SK-N-SH (cell line): ENCODE results near the gene PRKCB. TPM values are rescaled to one million over a fixed set of nuclear protein-coding genes. Genes with fewer than 3 reads are reported as not detected.

Experiments
- CTCF ChIA-PET: fragments of 300-600, 350-600 bp; formaldehyde crosslinking; extraction: SDS; loops from one replicate; lab custom pipeline; 2021; lab: Yijun Ruan, JAX
- POLR2A ChIA-PET: fragments of 350-600 bp; sonication (Branson Sonifier 250); formaldehyde crosslinking; extraction: SDS; loops from one replicate; lab custom pipeline; 2020; ENCODE audit warnings: antibody characterized with exemption, inconsistent platforms; lab: Yijun Ruan, JAX
- DNase-seq: peaks from one replicate; pipeline ENCODE4 v3.0.0; 2012
- H2AFZ ChIP-seq: fragments of 200-600 bp; sonication (generic); 2 replicates; pipeline ENCODE4 v1.8.1; 2016; ENCODE audit warnings: antibody characterized with exemption, mild to moderate bottlenecking, low read depth
- H3F3A ChIP-seq: fragments of 200-600 bp; sonication (generic); replicated peaks from 2 replicates; pipeline ENCODE3; 2016; ENCODE audit warnings: antibody characterized with exemption, mild to moderate bottlenecking; ENCODE audit not compliant: insufficient read depth
- H3K27ac ChIP-seq, 2 experiments: fragments of 200-500 bp in 1 of 2; fragments of 200-600 bp in 1 of 2; sonication (Bioruptor generic) in 1 of 2; sonication (generic), shearing (Covaris generic) in 1 of 2; 2 replicates each; pipeline versions ENCODE4 v1.5.1 to v1.6.1; 2014 to 2016; ENCODE audit warnings: low read depth in 2 of 2, inconsistent platforms in 1 of 2, low read length in 1 of 2, mild to moderate bottlenecking in 1 of 2, mixed read lengths in 1 of 2
- H3K27me3 ChIP-seq: fragments of 200-600 bp; sonication (generic), shearing (Covaris generic); 2 replicates; pipeline ENCODE4 v1.6.1; 2016; ENCODE audit warnings: mixed run types; ENCODE audit not compliant: insufficient read depth
- H3K36me3 ChIP-seq, 2 experiments: fragments of 200-500 bp in 1 of 2; fragments of 200-600 bp in 1 of 2; sonication (Bioruptor generic) in 1 of 2; sonication (generic) in 1 of 2; replicated peaks in 1 of 2; 2 replicates each; pipeline versions ENCODE3 to v1.5.1; 2014 to 2016; ENCODE audit warnings: low read length in 1 of 2, mild to moderate bottlenecking in 1 of 2; ENCODE audit not compliant: insufficient read depth in 2 of 2, control insufficient read depth in 1 of 2
- H3K4me1 ChIP-seq, 2 experiments: fragments of 200-500 bp in 1 of 2; fragments of 200-600 bp in 1 of 2; sonication (Bioruptor generic) in 1 of 2; sonication (generic), shearing (Covaris generic) in 1 of 2; 2 replicates each; pipeline versions ENCODE4 v1.5.1 to v1.6.1; 2014 to 2016; ENCODE audit warnings: low read depth in 1 of 2, low read length in 1 of 2, mixed run types in 1 of 2; ENCODE audit not compliant: insufficient read depth in 2 of 2, control insufficient read depth in 1 of 2
- H3K4me2 ChIP-seq: fragments of 200-600 bp; sonication (generic), shearing (Covaris generic); 2 replicates; pipeline ENCODE4 v1.6.1; 2017; ENCODE audit warnings: mixed run types
- H3K4me3 ChIP-seq, 2 experiments: fragments of 200-500 bp in 1 of 2; fragments of 200-600 bp in 1 of 2; sonication (Bioruptor generic) in 1 of 2; sonication (generic), shearing (Covaris generic) in 1 of 2; 2 replicates each; pipeline versions ENCODE4 v1.5.1 to v1.8.1; 2014 to 2016; ENCODE audit warnings: low read depth in 2 of 2, inconsistent platforms in 1 of 2, low read length in 1 of 2, mild to moderate bottlenecking in 1 of 2, mixed read lengths in 1 of 2, moderate library complexity in 1 of 2
- H3K79me2 ChIP-seq: fragments of 200-600 bp; sonication (generic); 2 replicates; pipeline ENCODE4 v1.8.1; 2017; ENCODE audit warnings: mild to moderate bottlenecking; ENCODE audit not compliant: insufficient read depth
- H3K9ac ChIP-seq: fragments of 200-600 bp; sonication (generic); 2 replicates; pipeline ENCODE4 v1.6.1; 2017; ENCODE audit warnings: mixed run types
- H3K9me2 ChIP-seq: fragments of 200-600 bp; sonication (generic); 2 replicates; pipeline ENCODE4 v1.6.1; 2017; ENCODE audit warnings: mixed run types
- H3K9me3 ChIP-seq: fragments of 200-600 bp; sonication (generic); 2 replicates; pipeline ENCODE4 v1.6.1; 2017; ENCODE audit warnings: mixed run types, mild to moderate bottlenecking, moderate library complexity
- H4K20me1 ChIP-seq: fragments of 200-600 bp; sonication (generic); 2 replicates; pipeline ENCODE4 v1.6.1; 2017; ENCODE audit warnings: mild to moderate bottlenecking, mixed run types; ENCODE audit not compliant: insufficient read depth
- CHD2 ChIP-seq: fragments of 150-350 bp; IDR thresholded peaks from 2 replicates; pipeline ENCODE4 v1.6.1; 2018; ENCODE audit warnings: low read length; ENCODE audit not compliant: partially characterized antibody
- EP300 ChIP-seq, 2 experiments: IDR thresholded peaks; 2 replicates each; pipeline versions ENCODE4 v1.4.0 to v1.6.1; 2012; ENCODE audit warnings: borderline replicate concordance in 1 of 2, low read depth in 1 of 2, low read length in 1 of 2
- FOXJ3 ChIP-seq: sonication (generic); formaldehyde crosslinking; IDR thresholded peaks from 2 replicates; pipeline ENCODE4 v1.5.1; 2020; ENCODE audit warnings: mild to moderate bottlenecking, missing genetic modification reagents
- GATA2 ChIP-seq: sonication (generic); formaldehyde crosslinking; IDR thresholded peaks from 2 replicates; pipeline ENCODE4 v1.5.0; 2020; ENCODE audit warnings: mild to moderate bottlenecking, missing genetic modification reagents
- RAD21 ChIP-seq: IDR thresholded peaks from 2 replicates; pipeline ENCODE4 v1.6.1; 2012; ENCODE audit warnings: mild to moderate bottlenecking, low read length
- RCOR1 ChIP-seq: fragments of 150-350 bp; IDR thresholded peaks from 2 replicates; pipeline ENCODE4 v1.6.1; 2017; ENCODE audit warnings: antibody characterized with exemption, low read length
- RFX5 ChIP-seq: IDR thresholded peaks from 2 replicates; pipeline ENCODE4 v1.6.1; 2012; ENCODE audit warnings: mild to moderate bottlenecking, improper control_type of control experiment, low read length
- SIN3A ChIP-seq: IDR thresholded peaks from 2 replicates; pipeline ENCODE4 v1.6.1; 2012; ENCODE audit warnings: low read depth, mild to moderate bottlenecking, low read length, moderate library complexity, borderline replicate concordance
- SMC3 ChIP-seq: IDR thresholded peaks from 2 replicates; pipeline ENCODE4 v1.6.1; 2012; ENCODE audit warnings: low read depth, low read length, improper control_type of control experiment
- TAF1 ChIP-seq: IDR thresholded peaks from 2 replicates; pipeline ENCODE4 v1.6.1; 2012; ENCODE audit warnings: low read depth, mild to moderate bottlenecking, low read length, moderate library complexity, borderline replicate concordance
- TCF12 ChIP-seq: IDR thresholded peaks from 2 replicates; pipeline ENCODE4 v1.4.0; 2012
- WGBS: methylation state at CpG from one replicate; pipeline ENCODE4 v1.1.6; 2017; ENCODE audit warnings: low lambda C conversion rate; 5-methylcytosine and 5-hydroxymethylcytosine counted together
- polyA plus RNA-seq, 3 experiments: library from polyadenylated mRNA; depleted of rRNA; stranded (reverse); fragments of >200 nt; gene quantifications; 2 replicates each; pipeline ENCODE4 v1.2.3, GENCODE V29; 2012
- TF ChIP-seq, protein P1 (sequence below): fragments of 200-600 bp; sonication (generic); IDR thresholded peaks from 2 replicates; pipeline ENCODE4 v1.6.1; 2017; ENCODE audit warnings: antibody characterized with exemption, mild to moderate bottlenecking, moderate library complexity

PRKCB gene
- polyA plus RNA-seq, 1 of the 3 experiments (the other 2 are of a cell fraction), result 0.12 TPM

DNA sequence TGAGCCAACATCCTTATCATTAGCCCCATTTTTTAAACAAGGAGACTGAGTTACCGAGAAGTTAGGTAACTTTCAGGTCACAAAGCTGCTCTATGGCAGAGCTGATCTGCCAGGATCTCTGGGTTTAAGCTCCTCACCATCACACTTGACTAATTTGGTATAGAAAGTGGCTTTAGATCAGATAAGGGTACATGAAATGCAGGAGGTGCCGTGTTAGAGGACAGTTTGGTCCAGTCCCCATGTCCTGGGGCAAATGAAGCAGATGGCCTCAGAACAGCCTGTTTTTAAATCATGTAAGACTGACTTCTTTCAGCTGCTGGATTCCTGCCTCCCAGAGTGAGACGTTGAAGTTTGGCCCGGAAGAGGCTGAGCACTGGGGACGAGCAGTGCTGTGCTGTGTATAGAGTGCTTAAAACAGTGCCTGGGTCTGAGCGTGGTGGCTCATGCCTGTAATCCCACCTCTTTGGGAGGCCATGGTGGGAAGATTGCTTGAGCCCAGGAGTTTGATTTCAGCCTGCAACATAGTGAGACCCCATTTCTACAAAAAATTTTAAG lies 233.3 kb downstream of the PRKCB start:
- no peak overlapping the region for H3K9ac ChIP-seq
- H3F3A ChIP-seq, result no peaks in the 10 kb centered on the region
- 8% methylated on average over 6 of the region's 6 CpGs for WGBS
- no peaks in the 10 kb centered on the region for H3K9me2 ChIP-seq
- no peak overlapping the region for H3K4me2 ChIP-seq
- H3K4me3 ChIP-seq, result no peak overlapping the region
- no peaks in the 10 kb centered on the region for H3K27me3 ChIP-seq
- CTCF ChIA-PET, result interaction anchor here (0.6 to 4.5 kb wide), 5 partner anchors 24 to 637 kb away, joined by 3 to 70 read pairs (median 5); no protein-coding TSS in a partner anchor
- H3K36me3 ChIP-seq, result no peaks in the 10 kb centered on the region
- H2AFZ ChIP-seq, result no peak overlapping the region
- H3K9me3 ChIP-seq, result no peaks in the 10 kb centered on the region
- H3K27ac ChIP-seq, result 0 out of 4 replicates have a peak overlapping the region, but pooled peaks of 1 of the 2 experiments have one; percentile 9
- no peaks in the 10 kb centered on the region for H3K79me2 ChIP-seq
- no peaks in the 10 kb centered on the region for H4K20me1 ChIP-seq
- H3K4me1 ChIP-seq, result peaks cover 0 to 4% of the 10 kb centered on the region in 2 experiments; a peak in 1 of 4 replicates
- POLR2A ChIA-PET, result no interaction called here
- peak; percentile 56 for DNase-seq
- TF ChIP-seq RFX5 (no peak), TAF1 (no peak), RCOR1 (peak; percentile 59; the same call in 1 of the 2 replicates), RAD21 (no peak), CHD2 (peak; percentile 41), GATA2 (peak; percentile 88), EP300 (IDR thresholded peaks at IDR 0.05; ENCODE audit: borderline replicate concordance in 1 of 2, low read depth in 1 of 2, low read length in 1 of 2) (peak in 1 of 2 experiments; percentile 64; a peak in 1 of 4 replicates), FOXJ3 (CRISPR knock-in tag) (peak; percentile 16; the same call in 1 of the 2 replicates), SIN3A (no peak)
- TF ChIP-seq, protein P1, sequence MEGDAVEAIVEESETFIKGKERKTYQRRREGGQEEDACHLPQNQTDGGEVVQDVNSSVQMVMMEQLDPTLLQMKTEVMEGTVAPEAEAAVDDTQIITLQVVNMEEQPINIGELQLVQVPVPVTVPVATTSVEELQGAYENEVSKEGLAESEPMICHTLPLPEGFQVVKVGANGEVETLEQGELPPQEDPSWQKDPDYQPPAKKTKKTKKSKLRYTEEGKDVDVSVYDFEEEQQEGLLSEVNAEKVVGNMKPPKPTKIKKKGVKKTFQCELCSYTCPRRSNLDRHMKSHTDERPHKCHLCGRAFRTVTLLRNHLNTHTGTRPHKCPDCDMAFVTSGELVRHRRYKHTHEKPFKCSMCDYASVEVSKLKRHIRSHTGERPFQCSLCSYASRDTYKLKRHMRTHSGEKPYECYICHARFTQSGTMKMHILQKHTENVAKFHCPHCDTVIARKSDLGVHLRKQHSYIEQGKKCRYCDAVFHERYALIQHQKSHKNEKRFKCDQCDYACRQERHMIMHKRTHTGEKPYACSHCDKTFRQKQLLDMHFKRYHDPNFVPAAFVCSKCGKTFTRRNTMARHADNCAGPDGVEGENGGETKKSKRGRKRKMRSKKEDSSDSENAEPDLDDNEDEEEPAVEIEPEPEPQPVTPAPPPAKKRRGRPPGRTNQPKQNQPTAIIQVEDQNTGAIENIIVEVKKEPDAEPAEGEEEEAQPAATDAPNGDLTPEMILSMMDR, result no peak
- TF ChIP-seq, all 33 proteins: peak for 5

GRCh38 chr16:24070851-24071250 lies 235.1 kb downstream of the PRKCB start:
- POLR2A ChIA-PET, result no interaction called here
- CTCF ChIA-PET, result interaction anchor here (0.7 to 4.5 kb wide), 33 partner anchors 9 to 446 kb away, joined by 3 to 70 read pairs (median 4); no protein-coding TSS in a partner anchor
- no peaks in the 10 kb centered on the region for H3K9me3 ChIP-seq
- H3K79me2 ChIP-seq, result no peaks in the 10 kb centered on the region
- no peak overlapping the region for H3K27ac ChIP-seq
- peak overlapping the region in 1 of 2 experiments; percentile 39; a peak in 1 of 4 replicates for H3K4me3 ChIP-seq
- WGBS, result 11% methylated on average over 1 of the region's 1 CpG
- DNase-seq, result peak; percentile 67
- no peak overlapping the region for H3K4me2 ChIP-seq
- H3K27me3 ChIP-seq, result no peaks in the 10 kb centered on the region
- H3K4me1 ChIP-seq, result peaks cover 0 to 4% of the 10 kb centered on the region in 2 experiments; a peak in 2 of 4 replicates
- no peak overlapping the region for H2AFZ ChIP-seq
- H3F3A ChIP-seq, result no peaks in the 10 kb centered on the region
- TF ChIP-seq RAD21 (peak; percentile 70), RCOR1 (no peak), EP300 (IDR thresholded peaks at IDR 0.05; ENCODE audit: borderline replicate concordance in 1 of 2, low read depth in 1 of 2, low read length in 1 of 2) (no peak), SMC3 (peak; percentile 41; the same call in 1 of the 2 replicates), SIN3A (no peak), TCF12 (no peak)
- TF ChIP-seq, protein P1, result peak; percentile 46
- H3K36me3 ChIP-seq, result no peaks in the 10 kb centered on the region
- no peaks in the 10 kb centered on the region for H3K9me2 ChIP-seq
- H4K20me1 ChIP-seq, result no peaks in the 10 kb centered on the region
- no peak overlapping the region for H3K9ac ChIP-seq
